Measurements from ENCODE around the gene CD207.
"Not testable (repeated sequence)": the region's sequence is repeated elsewhere in the genome, so short reads cannot be mapped to it uniquely, and the experiment has no call there.

Gene CD207

DNA sequence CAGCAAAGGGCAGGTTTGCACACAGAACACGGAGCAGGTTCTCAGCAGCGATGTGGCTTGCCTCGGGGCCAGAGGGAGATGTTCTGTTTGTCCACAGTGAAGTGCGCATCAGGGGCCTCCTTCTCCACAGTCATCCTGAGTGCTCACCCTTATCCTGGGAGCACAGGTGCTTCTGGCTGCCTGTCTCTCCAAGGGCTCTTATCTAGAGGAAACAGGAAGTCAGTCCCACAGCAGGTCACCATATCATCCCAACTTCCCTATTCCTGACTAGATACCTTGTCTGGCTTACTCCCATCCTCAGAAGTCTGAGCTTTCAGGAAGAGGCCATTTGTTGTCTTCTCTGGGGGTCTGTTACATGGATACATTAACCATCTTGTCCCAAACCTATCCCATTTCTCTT lies at the start of gene CD207:
Gene CD207, minus strand, starts transcription at position 174 of the 400 bp plus-strand sequence. Its CDS starts 40 bp downstream, at position 134.
- no peak for DNase-seq
- no peaks in the 10 kb centered on the region for H3K27me3 ChIP-seq (ENCODE audit: insufficient read depth, low read depth, severe bottlenecking)
- TF ChIP-seq, protein P1, sequence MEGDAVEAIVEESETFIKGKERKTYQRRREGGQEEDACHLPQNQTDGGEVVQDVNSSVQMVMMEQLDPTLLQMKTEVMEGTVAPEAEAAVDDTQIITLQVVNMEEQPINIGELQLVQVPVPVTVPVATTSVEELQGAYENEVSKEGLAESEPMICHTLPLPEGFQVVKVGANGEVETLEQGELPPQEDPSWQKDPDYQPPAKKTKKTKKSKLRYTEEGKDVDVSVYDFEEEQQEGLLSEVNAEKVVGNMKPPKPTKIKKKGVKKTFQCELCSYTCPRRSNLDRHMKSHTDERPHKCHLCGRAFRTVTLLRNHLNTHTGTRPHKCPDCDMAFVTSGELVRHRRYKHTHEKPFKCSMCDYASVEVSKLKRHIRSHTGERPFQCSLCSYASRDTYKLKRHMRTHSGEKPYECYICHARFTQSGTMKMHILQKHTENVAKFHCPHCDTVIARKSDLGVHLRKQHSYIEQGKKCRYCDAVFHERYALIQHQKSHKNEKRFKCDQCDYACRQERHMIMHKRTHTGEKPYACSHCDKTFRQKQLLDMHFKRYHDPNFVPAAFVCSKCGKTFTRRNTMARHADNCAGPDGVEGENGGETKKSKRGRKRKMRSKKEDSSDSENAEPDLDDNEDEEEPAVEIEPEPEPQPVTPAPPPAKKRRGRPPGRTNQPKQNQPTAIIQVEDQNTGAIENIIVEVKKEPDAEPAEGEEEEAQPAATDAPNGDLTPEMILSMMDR (IDR thresholded peaks at IDR 0.05; ENCODE audit: low read depth, low read length) = no peak
- no peak within 1 kb of the TSS for H3K27ac ChIP-seq
- H3K36me3 ChIP-seq = peaks cover 4% of the 10 kb centered on the region; the same call in 1 of the 2 replicates
- no peak within 1 kb of the TSS for H3K4me3 ChIP-seq (ENCODE audit: low read depth, low read length)
- no peaks in the 10 kb centered on the region for H3K9me3 ChIP-seq (ENCODE audit: severe bottlenecking)

GRCh38 chr2:70878543-70878942 lies 42.9 kb upstream of the CD207 start:
- not testable (repeated sequence) for H3K27me3 ChIP-seq (ENCODE audit: insufficient read depth, low read depth, severe bottlenecking); H3K4me3 ChIP-seq (ENCODE audit: low read depth, low read length); H3K36me3 ChIP-seq; H3K27ac ChIP-seq; H3K9me3 ChIP-seq (ENCODE audit: severe bottlenecking); DNase-seq

DNA sequence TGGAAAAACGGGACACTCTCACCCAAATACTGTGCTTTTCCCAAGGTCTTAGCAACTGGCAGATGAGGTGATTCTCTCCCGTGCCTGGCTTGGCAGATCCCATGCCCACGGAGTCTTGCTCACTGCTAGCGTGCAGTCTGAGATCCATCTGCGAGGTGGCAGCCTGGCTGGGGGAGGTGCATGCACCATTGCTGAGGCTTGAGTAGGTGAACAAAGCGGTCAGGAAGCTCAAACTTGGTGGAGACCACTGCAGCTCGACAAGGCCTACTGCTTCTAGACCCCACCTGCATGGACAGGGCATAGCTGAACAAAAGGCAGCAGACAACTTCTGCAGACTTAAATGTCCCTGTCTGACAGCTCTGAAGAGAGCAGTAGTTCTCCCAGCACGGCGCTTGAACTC lies 40.5 kb upstream of the CD207 start:
- not testable (repeated sequence) for H3K27ac ChIP-seq; H3K4me3 ChIP-seq (ENCODE audit: low read depth, low read length); H3K9me3 ChIP-seq (ENCODE audit: severe bottlenecking); H3K36me3 ChIP-seq; H3K27me3 ChIP-seq (ENCODE audit: insufficient read depth, low read depth, severe bottlenecking); DNase-seq

GRCh38 chr2:70873541-70873940 lies 37.9 kb upstream of the CD207 start:
- no peaks in the 10 kb centered on the region for H3K36me3 ChIP-seq
- TF ChIP-seq, protein P1 (IDR thresholded peaks at IDR 0.05; ENCODE audit: low read depth, low read length) = no peak
- no peaks in the 10 kb centered on the region for H3K9me3 ChIP-seq (ENCODE audit: severe bottlenecking)
- H3K27me3 ChIP-seq (ENCODE audit: insufficient read depth, low read depth, severe bottlenecking) = no peaks in the 10 kb centered on the region
- H3K27ac ChIP-seq = no peak overlapping the region
- no peak overlapping the region for H3K4me3 ChIP-seq (ENCODE audit: low read depth, low read length)
- DNase-seq = no peak

DNA sequence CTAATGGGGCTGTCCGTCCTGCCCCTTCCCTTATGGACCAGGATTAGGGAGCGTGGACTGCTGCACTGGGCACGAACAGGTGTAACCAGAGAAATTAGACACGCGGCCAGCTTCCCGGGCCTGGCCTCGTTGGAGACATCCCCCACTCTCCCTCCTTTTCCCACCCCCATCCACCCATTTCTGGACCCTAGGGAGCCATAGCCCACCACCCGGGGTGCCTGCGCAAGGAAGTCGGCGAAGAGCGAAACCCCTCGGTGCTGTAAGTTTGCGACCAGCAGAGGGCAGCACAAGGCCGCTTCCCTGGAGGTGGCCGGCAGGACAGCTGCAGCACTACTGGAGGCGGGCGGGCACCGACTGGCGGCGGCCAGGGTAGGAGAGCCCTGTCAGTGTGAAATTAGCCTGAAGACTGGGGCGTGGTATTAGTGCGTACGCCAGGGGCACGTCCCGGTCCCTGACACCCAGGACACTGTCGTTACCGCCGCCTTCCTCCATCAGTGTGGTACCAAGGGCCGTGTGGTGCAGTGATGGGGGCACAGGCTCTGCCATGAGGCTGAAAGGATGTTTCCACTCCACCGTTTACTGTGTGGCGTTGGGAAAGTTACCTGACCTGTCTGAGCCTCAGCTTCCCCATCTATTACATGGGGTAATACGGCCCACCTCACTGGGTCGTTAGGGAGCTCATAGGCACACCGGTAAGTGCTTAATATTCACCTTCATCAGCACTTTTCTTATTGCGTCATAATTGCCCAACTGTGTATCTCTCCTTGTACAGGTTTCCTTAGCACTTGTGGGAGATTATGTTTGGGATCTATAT lies 36.0 kb upstream of the CD207 start:
- DNase-seq = peak; percentile 95
- Histone ChIP-seq H3K27ac (no peak overlapping the region), H3K27me3 (ENCODE audit: insufficient read depth, low read depth, severe bottlenecking) (no peaks in the 10 kb centered on the region), H3K4me3 (ENCODE audit: low read depth, low read length) (peak overlapping the region; percentile 37), H3K36me3 (no peaks in the 10 kb centered on the region), H3K9me3 (ENCODE audit: severe bottlenecking) (no peaks in the 10 kb centered on the region)
- TF ChIP-seq, protein P1 (IDR thresholded peaks at IDR 0.05; ENCODE audit: low read depth, low read length) = peak; percentile 96

GRCh38 chr2:70870790-70871189 lies 35.2 kb upstream of the CD207 start:
- TF ChIP-seq, protein P1 (IDR thresholded peaks at IDR 0.05; ENCODE audit: low read depth, low read length) = no peak
- Histone ChIP-seq H3K9me3 (ENCODE audit: severe bottlenecking) (no peaks in the 10 kb centered on the region), H3K36me3 (no peaks in the 10 kb centered on the region), H3K27me3 (ENCODE audit: insufficient read depth, low read depth, severe bottlenecking) (no peaks in the 10 kb centered on the region), H3K27ac (no peak overlapping the region), H3K4me3 (ENCODE audit: low read depth, low read length) (peak overlapping the region; percentile 37)
- peak; percentile 59 for DNase-seq

GRCh38 chr2:70868970-70869369 lies 33.4 kb upstream of the CD207 start:
- TF ChIP-seq, protein P1 (IDR thresholded peaks at IDR 0.05; ENCODE audit: low read depth, low read length) = no peak
- no peaks in the 10 kb centered on the region for H3K36me3 ChIP-seq
- no peak for DNase-seq
- no peak overlapping the region for H3K4me3 ChIP-seq (ENCODE audit: low read depth, low read length)
- no peak overlapping the region for H3K27ac ChIP-seq
- H3K27me3 ChIP-seq (ENCODE audit: insufficient read depth, low read depth, severe bottlenecking) = no peaks in the 10 kb centered on the region
- no peaks in the 10 kb centered on the region for H3K9me3 ChIP-seq (ENCODE audit: severe bottlenecking)

Data from WERI-Rb-1 (cell line).